GM12801 (cell line): ENCODE results near the gene AGO3.

Source experiments
- CTCF ChIP-seq: IDR thresholded peaks from one replicate; pipeline ENCODE4 v1.5.1; 2011; ENCODE audit warnings: control low read depth; ENCODE audit not compliant: insufficient read length; ENCODE audit errors: extremely low read depth

The AGO3 gene

DNA sequence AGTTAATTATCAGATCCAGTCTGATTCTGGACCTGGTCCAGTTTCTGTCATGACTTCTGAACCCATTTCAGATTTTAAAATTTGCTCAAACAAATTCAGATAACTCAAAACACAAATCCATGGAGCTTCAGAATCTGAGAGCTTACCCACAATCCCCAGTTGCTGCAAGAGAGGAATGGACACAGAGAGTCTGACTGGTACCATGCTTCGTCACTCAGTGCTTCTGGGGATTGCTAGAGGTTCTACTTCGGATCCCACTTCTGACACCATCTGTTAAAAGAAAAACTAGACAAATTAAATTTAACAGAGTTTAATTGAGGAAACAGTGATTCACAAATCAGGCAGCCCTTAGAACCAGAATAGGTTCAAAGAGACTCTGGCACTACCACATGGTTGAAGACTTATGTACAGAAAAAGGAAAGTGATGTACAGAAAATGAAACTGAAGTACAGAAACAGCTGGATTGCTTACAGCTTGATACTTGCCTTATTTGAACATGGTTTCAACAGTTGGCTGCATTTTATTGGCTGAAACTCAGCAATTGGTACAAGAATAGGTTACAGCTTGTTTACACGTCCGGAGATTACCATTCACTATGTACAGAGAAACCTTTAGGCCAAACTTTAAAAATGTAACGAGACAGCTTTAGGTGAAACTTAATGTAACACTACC is 92.3 kb downstream of the AGO3 start:
- TF ChIP-seq CTCF: no peak

- no peak for TF ChIP-seq CTCF
These were observed 93.9 kb downstream of the AGO3 start for GRCh38 chr1:36024847-36025246.

GRCh38 chr1:36027766-36028165 is 96.9 kb downstream of the AGO3 start:
- TF ChIP-seq CTCF: no peak

- no peak for TF ChIP-seq CTCF
These were observed 100.5 kb downstream of the AGO3 start for GRCh38 chr1:36031441-36031840.

DNA sequence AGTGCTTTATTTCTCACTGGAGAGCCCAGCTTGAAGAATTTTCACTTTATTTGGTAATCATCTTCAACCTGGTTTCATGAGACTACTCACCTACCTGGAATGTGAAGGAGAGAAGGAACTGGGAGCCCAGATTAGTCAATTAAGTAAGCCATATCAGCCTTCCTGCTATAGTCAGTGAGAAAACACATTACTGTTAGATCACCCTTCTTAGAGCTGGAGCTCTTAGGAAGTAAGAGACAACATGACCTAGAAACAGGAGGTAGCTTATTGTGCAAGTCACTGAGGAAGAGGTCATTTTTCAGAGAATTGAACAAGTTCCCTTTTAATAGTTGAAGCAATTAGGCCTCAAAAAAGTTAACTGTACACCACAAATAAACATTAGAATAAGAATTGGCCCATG is 103.8 kb downstream of the AGO3 start:
- TF ChIP-seq CTCF: no peak

- no peak for TF ChIP-seq CTCF
These were observed 104.2 kb downstream of the AGO3 start for GRCh38 chr1:36035154-36035553.

- no peak for TF ChIP-seq CTCF
These were observed 109.3 kb downstream of the AGO3 start for GRCh38 chr1:36040238-36040637.
